Measurements from ENCODE around the gene CLASP2.

DNA sequence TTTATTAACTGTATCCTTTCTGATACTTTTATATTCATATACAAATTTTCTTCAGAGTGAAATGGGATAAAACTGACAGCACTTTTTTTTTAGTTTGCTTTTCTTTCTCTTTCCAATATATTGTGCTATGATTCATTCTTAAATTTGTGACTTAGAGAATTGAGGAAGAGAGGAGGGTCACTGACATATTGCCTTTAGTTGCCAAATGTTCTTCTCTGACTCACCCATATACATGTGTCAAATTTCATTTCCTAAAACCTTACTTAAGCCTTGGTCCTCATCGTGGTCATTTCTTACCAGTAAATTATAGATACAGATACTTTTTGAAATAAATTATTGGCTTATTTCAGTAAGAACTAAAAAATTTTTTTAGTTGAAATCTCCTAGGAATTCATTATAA is 53.9 kb downstream of the CLASP2 start:
- TF ChIP-seq, protein P1, sequence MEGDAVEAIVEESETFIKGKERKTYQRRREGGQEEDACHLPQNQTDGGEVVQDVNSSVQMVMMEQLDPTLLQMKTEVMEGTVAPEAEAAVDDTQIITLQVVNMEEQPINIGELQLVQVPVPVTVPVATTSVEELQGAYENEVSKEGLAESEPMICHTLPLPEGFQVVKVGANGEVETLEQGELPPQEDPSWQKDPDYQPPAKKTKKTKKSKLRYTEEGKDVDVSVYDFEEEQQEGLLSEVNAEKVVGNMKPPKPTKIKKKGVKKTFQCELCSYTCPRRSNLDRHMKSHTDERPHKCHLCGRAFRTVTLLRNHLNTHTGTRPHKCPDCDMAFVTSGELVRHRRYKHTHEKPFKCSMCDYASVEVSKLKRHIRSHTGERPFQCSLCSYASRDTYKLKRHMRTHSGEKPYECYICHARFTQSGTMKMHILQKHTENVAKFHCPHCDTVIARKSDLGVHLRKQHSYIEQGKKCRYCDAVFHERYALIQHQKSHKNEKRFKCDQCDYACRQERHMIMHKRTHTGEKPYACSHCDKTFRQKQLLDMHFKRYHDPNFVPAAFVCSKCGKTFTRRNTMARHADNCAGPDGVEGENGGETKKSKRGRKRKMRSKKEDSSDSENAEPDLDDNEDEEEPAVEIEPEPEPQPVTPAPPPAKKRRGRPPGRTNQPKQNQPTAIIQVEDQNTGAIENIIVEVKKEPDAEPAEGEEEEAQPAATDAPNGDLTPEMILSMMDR (conservative IDR thresholded peaks at IDR 0.05 in 1 of 2, IDR thresholded peaks at IDR 0.05 in 1 of 2; ENCODE audit: extremely low read depth in 1 of 2, insufficient read depth in 1 of 2, low read depth in 1 of 2, low read length in 2 of 2): no peak
- no peak for TF ChIP-seq EZH2 (IDR thresholded peaks at IDR 0.05; ENCODE audit: borderline replicate concordance, low read length)

All from mammary epithelial cell (primary cell).